ENCODE measurements around the gene LRRC26. TPM values are rescaled to one million over a fixed set of nuclear protein-coding genes. Genes with fewer than 3 reads are reported as not detected.

The LRRC26 gene
- total RNA-seq, 1 experiment from 2014 or later = 2.1 TPM

GRCh38 chr9:137148661-137149060 is 21.2 kb downstream of the LRRC26 start:
- Mint-ChIP-seq H3K36me3 (no peaks in the 10 kb centered on the region), H3K27me3 (ENCODE audit: low read depth) (peaks cover 5% of the 10 kb centered on the region; the same call in 1 of the 2 replicates), H3K27ac (no peak overlapping the region), H3K4me1 (no peaks in the 10 kb centered on the region; the same call in 1 of the 2 replicates), H3K4me3 (no peak overlapping the region), H3K9me3 (no peaks in the 10 kb centered on the region)
- TF ChIP-seq GABPB1 (CRISPR knock-in tag; IDR thresholded peaks at IDR 0.05) (no peak), ZNF317 (CRISPR knock-in tag; IDR thresholded peaks at IDR 0.05; ENCODE audit: borderline replicate concordance, low read depth) (no peak), MYBL2 (CRISPR knock-in tag; IDR thresholded peaks at IDR 0.05) (no peak), CBFB (CRISPR knock-in tag; IDR thresholded peaks at IDR 0.05; ENCODE audit: low read depth) (no peak), TEAD4 (CRISPR knock-in tag; IDR thresholded peaks at IDR 0.05) (no peak), ZNF396 (CRISPR knock-in tag; IDR thresholded peaks at IDR 0.05; ENCODE audit: borderline replicate concordance) (no peak), ZNF416 (CRISPR knock-in tag; IDR thresholded peaks at IDR 0.05) (no peak), CTCF (IDR thresholded peaks at IDR 0.05) (no peak), CDX4 (CRISPR knock-in tag; IDR thresholded peaks at IDR 0.05; ENCODE audit: borderline replicate concordance) (no peak), FOXK1 (CRISPR knock-in tag; IDR thresholded peaks at IDR 0.05) (no peak), E2F4 (CRISPR knock-in tag; IDR thresholded peaks at IDR 0.05; ENCODE audit: borderline replicate concordance, low read depth) (no peak), ZNF423 (CRISPR knock-in tag; IDR thresholded peaks at IDR 0.05) (no peak), NR2C2 (CRISPR knock-in tag; IDR thresholded peaks at IDR 0.05) (no peak), SMAD4 (CRISPR knock-in tag; IDR thresholded peaks at IDR 0.05) (no peak), GTF2I (CRISPR knock-in tag; conservative IDR thresholded peaks at IDR 0.05) (no peak), ZNF232 (CRISPR knock-in tag; IDR thresholded peaks at IDR 0.05) (no peak), ZNF121 (CRISPR knock-in tag; IDR thresholded peaks at IDR 0.05) (no peak)
- ChIA-PET CTCF (interaction anchor here (1.0 to 1.7 kb wide), 6 partner anchors 14 to 306 kb away, joined by 3 to 8 read pairs (median 4); partner anchors contain the start of genes AJM1, NPDC1 and TPRN), POLR2A (no interaction called here)
- DNase-seq (ENCODE audit: low spot score) (no peak), ATAC-seq (no peak)

- POLR2A ChIA-PET = no interaction called here
- Mint-ChIP-seq H3K27me3 (ENCODE audit: low read depth) (peaks cover 9% of the 10 kb centered on the region; the same call in 1 of the 2 replicates), H3K4me1 (no peaks in the 10 kb centered on the region; the same call in 1 of the 2 replicates), H3K27ac (no peak overlapping the region), H3K4me3 (no peak overlapping the region), H3K9me3 (no peaks in the 10 kb centered on the region), H3K36me3 (no peaks in the 10 kb centered on the region)
- ATAC-seq (no peak), DNase-seq (ENCODE audit: low spot score) (no peak)
- CTCF ChIA-PET = interaction anchor here (0.8 to 1.1 kb wide), 5 partner anchors 19 to 99 kb away, joined by 3 read pairs; partner anchors contain the start of genes RNF224 and TPRN
- TF ChIP-seq ARID4B (CRISPR knock-in tag; IDR thresholded peaks at IDR 0.05; ENCODE audit: borderline replicate concordance) (no peak), ZNF232 (CRISPR knock-in tag; IDR thresholded peaks at IDR 0.05) (no peak), EMX1 (CRISPR knock-in tag; IDR thresholded peaks at IDR 0.05) (no peak), PRRX2 (CRISPR knock-in tag; IDR thresholded peaks at IDR 0.05) (no peak), ATF6 (CRISPR knock-in tag; IDR thresholded peaks at IDR 0.05) (no peak), PREB (CRISPR knock-in tag; IDR thresholded peaks at IDR 0.05; ENCODE audit: borderline replicate concordance) (no peak), ZNF396 (CRISPR knock-in tag; IDR thresholded peaks at IDR 0.05; ENCODE audit: borderline replicate concordance) (no peak), ZNF138 (CRISPR knock-in tag; conservative IDR thresholded peaks at IDR 0.05) (no peak), GRHL2 (CRISPR knock-in tag; IDR thresholded peaks at IDR 0.05; ENCODE audit: insufficient replicate concordance, severe bottlenecking) (no peak), ATF1 (CRISPR knock-in tag; IDR thresholded peaks at IDR 0.05) (no peak), ZNF671 (CRISPR knock-in tag; IDR thresholded peaks at IDR 0.05) (no peak), NR2C2 (CRISPR knock-in tag; IDR thresholded peaks at IDR 0.05) (no peak)
Observed at GRCh38 chr9:137148242-137148641, 21.6 kb downstream of the LRRC26 start.
